Nephron progenitor cell (in vitro differentiated cells): ENCODE measurements around the gene SMARCC1.
A peak's percentile ranks its signal among the peaks of the same experiment; 100 is the strongest.
"Not testable (repeated sequence)": the region's sequence is repeated elsewhere in the genome, so short reads cannot be mapped to it uniquely, and the experiment has no call there.

Source experiments
- DNase-seq: peaks from one replicate; pipeline ENCODE4 v3.0.0; 2021
- H3K27ac Mint-ChIP-seq: 2 replicates; pipeline ENCODE4 v1.8.0; 2021; ENCODE audit warnings: mild to moderate bottlenecking, moderate library complexity, mixed read lengths
- H3K27me3 Mint-ChIP-seq: 2 replicates; pipeline ENCODE4 v1.8.0; 2021; ENCODE audit warnings: mild to moderate bottlenecking, low read depth, mixed read lengths; ENCODE audit not compliant: poor library complexity
- H3K36me3 Mint-ChIP-seq: 2 replicates; pipeline ENCODE4 v1.8.0; 2021; ENCODE audit warnings: low read depth, mixed read lengths
- H3K4me1 Mint-ChIP-seq: 2 replicates; pipeline ENCODE4 v1.8.0; 2021; ENCODE audit warnings: mixed read lengths
- H3K4me3 Mint-ChIP-seq: 2 replicates; pipeline ENCODE4 v1.8.0; 2021; ENCODE audit warnings: mild to moderate bottlenecking, moderate library complexity, mixed read lengths
- H3K9me3 Mint-ChIP-seq: 2 replicates; pipeline ENCODE4 v1.8.0; 2021; ENCODE audit warnings: mild to moderate bottlenecking, moderate library complexity, mixed read lengths
- TF ChIP-seq, protein P1 (sequence below): fragments of 200-600 bp; sonication (generic); IDR thresholded peaks from 2 replicates; pipeline ENCODE4 v1.5.0; 2021; ENCODE audit warnings: antibody characterized with exemption

Gene SMARCC1

DNA sequence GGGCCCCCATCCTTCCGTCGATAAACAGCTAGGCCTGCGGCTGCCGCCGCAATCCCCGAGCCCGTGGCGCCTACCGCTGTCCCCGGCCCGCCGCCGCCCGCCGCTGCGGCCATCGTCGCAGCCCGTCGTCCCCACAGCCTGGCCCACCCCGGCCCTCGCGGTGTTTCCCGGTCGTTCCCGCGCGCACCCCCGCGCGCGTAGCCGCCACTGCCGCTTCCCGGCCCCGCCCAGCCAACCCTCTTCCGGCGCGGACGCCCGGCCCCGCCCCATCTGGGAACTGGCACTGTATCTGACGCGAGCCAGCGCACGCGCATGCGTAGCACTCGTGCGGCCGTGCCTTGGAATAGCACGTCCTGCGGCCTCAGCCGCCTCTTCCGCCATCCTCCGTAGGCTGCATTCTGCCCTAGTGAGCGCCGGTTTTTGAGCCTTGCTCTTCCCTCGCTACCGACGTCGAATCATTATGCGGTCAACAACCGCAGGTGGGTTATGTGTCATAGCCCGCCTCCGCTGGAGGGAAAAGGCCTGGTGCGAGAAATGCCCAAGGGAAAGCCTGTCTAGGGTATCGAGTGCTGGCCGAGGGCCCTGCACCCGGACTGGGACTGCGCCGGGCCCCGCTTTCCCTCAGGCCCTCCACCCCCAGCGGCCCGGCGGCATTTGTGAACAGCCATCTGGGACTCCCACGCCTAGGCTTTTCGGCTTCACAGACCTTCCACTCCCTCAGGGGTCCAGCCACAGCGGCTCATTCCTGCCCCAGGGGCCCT lies at the start of gene SMARCC1:
SMARCC1 (minus strand) TSS at position 209 of the 761 bp plus-strand sequence; CDS start at position 113, 96 bp downstream.
- peak; percentile 99 for DNase-seq
- Mint-ChIP-seq H3K36me3 (peaks cover 5% of the 10 kb centered on the region), H3K4me1 (peaks cover 15% of the 10 kb centered on the region), H3K27me3 (no peaks in the 10 kb centered on the region), H3K9me3 (no peaks in the 10 kb centered on the region), H3K4me3 (peak within 1 kb of the TSS; percentile 99), H3K27ac (peak within 1 kb of the TSS; percentile 98)
- TF ChIP-seq, protein P1, sequence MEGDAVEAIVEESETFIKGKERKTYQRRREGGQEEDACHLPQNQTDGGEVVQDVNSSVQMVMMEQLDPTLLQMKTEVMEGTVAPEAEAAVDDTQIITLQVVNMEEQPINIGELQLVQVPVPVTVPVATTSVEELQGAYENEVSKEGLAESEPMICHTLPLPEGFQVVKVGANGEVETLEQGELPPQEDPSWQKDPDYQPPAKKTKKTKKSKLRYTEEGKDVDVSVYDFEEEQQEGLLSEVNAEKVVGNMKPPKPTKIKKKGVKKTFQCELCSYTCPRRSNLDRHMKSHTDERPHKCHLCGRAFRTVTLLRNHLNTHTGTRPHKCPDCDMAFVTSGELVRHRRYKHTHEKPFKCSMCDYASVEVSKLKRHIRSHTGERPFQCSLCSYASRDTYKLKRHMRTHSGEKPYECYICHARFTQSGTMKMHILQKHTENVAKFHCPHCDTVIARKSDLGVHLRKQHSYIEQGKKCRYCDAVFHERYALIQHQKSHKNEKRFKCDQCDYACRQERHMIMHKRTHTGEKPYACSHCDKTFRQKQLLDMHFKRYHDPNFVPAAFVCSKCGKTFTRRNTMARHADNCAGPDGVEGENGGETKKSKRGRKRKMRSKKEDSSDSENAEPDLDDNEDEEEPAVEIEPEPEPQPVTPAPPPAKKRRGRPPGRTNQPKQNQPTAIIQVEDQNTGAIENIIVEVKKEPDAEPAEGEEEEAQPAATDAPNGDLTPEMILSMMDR = no peak

DNA sequence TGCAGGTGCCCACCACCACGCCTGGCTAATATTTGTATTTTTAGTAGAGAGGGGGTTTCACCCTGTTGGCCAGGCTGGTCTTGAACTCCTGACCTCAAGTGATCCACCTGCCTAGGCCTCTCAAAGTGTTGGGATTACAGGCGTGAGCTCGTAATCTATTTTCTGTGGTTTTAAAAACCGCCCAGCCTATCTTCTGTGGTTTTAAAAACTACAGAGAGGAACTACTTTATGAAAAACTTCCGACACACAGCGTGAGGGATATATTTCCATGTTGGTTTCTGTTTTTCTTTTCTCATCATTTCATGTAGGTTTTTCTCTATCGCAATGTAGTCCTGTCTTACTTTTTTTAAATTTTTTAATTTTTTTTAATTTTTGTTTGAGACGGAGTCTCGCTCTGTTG lies 47.8 kb upstream of the SMARCC1 start:
- H3K4me3 Mint-ChIP-seq, H3K27me3 Mint-ChIP-seq, H3K9me3 Mint-ChIP-seq, DNase-seq, H3K27ac Mint-ChIP-seq: not testable (repeated sequence)
- Mint-ChIP-seq H3K36me3 (peaks cover 64% of the 10 kb centered on the region), H3K4me1 (peaks cover 21% of the 10 kb centered on the region)

DNA sequence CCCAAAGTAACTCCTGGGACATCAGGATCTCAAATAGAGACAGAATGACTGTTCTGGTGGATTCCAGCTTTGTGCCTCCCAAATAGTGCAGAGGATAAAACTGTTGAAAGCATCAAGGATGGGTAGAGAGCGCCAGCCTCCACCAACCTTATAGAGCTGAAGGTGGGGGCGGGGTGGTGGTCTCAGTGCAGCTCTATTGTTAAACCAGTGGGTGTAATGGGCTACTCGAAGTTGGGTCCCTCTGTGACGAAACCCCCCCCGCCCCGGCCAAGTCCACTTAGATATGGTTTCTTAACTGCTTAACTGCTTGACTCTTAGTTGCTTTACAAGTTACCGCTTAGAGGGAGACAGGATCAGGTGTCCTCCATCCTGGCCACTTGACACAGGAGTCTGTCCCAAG lies 43.9 kb upstream of the SMARCC1 start:
- TF ChIP-seq, protein P1 = no peak
- Mint-ChIP-seq H3K4me3 (peak overlapping the region; percentile 95), H3K9me3 (no peaks in the 10 kb centered on the region), H3K27me3 (no peaks in the 10 kb centered on the region), H3K36me3 (peaks cover 42% of the 10 kb centered on the region), H3K4me1 (peaks cover 23% of the 10 kb centered on the region), H3K27ac (peak overlapping the region; percentile 51)
- DNase-seq = peak; percentile 22

DNA sequence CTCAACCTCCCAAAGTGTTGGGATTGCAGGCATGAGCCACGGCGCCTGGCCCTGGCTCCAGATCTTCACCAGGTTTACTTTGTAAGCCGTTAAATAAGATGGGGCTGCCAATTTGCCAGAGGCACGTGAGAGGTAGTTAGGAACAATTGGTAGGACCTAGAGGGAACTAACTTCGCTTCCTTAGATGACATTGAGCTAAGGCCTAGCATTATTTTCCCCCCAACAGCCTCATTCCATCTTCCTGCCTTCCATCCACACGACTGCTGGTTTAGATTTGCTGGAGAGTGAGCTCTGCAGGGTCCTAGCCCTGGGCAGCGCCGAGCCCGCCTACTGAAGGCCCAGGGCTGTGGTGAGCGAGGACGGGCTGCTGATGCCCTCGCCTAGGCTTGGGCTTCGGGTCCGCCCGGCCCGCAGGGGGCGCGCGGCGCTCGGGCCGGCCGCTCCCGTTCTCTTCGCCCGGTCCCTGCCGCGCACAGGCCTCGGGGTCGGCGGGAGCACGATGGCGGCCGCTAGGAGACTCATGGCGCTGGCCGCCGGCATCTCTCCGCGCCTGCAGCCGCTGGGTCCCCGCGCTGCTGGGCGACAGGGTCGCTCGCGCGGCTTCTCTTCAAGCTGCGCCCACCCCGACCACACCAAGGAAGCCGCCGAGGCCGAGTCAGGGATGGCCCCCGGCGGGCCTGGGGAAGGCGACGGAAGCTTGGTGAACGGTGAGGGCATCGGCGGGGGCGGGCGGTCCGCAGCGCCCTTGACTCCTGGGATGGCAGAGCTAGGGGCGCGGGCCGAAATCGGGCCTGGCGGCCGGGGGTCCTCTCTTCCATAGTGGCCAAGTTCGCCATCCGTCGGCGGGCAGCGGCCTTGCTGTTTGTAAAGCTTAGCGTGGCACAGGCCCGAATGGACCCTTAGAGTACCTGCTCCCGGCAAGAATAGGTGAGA lies 43.1 kb upstream of the SMARCC1 start:
- TF ChIP-seq, protein P1 = peak; percentile 72
- peaks cover 46% of the 10 kb centered on the region for H3K36me3 Mint-ChIP-seq

DNA sequence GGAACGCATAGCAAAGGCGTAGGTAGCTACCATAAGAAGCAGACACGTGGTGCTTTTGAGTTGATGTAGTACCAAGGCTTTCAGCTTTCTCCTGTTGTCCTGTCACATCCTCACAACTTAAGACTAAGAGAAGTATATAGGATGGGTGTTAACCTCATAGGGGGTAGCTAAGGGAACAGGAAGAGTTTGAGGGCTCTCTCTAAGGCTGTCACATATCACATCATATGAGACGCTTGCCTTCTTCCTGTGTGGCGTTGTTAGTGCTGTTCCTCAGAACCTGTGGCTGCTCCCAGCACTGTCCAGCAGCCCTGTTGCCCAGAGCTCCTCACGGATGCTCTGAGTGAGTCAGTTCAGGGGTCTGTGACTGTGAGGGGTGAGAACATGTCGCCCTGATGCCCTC lies 35.9 kb upstream of the SMARCC1 start:
- Mint-ChIP-seq H3K4me3 (no peak overlapping the region), H3K27ac (no peak overlapping the region), H3K4me1 (no peaks in the 10 kb centered on the region), H3K27me3 (peaks cover 4% of the 10 kb centered on the region), H3K9me3 (no peaks in the 10 kb centered on the region), H3K36me3 (peaks cover 57% of the 10 kb centered on the region)
- TF ChIP-seq, protein P1 = no peak
- no peak for DNase-seq

More for the DNA sequence above, 43.1 kb upstream of the SMARCC1 start:
- DNase-seq = peak; percentile 83
- Mint-ChIP-seq H3K27me3 (no peaks in the 10 kb centered on the region), H3K9me3 (no peaks in the 10 kb centered on the region), H3K27ac (peak overlapping the region; percentile 65), H3K4me1 (peaks cover 23% of the 10 kb centered on the region), H3K4me3 (peak overlapping the region; percentile 95)

DNA sequence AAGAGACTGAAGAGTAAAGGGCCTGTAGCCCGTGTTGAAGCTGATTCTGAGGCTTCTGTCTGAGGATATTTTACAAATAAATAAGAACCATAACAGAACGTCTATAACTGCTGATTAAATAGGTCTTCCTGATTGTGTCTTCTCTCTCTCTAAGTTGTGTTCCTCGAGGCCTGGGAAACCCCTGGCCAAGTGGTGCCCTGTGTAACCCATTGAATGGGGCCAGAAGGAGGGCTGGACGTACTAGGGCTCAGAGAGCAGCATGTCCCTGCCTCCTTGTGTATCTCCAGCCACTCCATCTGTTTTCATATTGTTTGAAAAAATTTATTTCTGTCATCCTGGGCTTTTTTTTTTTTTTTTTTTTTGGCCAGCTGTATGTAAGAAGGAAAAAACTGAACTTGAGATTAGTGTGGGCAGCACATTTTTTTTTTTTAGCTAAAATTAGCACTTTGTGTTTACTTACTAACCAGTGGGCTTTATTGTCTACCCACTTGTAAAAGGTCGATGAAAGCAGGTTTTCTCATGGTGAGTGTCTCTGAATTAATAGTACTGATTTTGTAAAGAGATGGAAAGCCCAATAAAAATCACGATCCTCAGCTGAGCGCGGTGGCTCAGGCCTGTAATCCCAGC lies 32.0 kb upstream of the SMARCC1 start:
- Mint-ChIP-seq H3K9me3 (peaks cover 4% of the 10 kb centered on the region), H3K4me1 (no peaks in the 10 kb centered on the region), H3K27me3 (peaks cover 2% of the 10 kb centered on the region), H3K27ac (peak overlapping the region; percentile 47), H3K36me3 (peaks cover 57% of the 10 kb centered on the region), H3K4me3 (no peak overlapping the region)
- no peak for DNase-seq
- TF ChIP-seq, protein P1 = no peak
